Measurements from ENCODE around the gene MED12L. TPM values are rescaled to one million over a fixed set of nuclear protein-coding genes. Genes with fewer than 3 reads are reported as not detected.

The MED12L gene
- total RNA-seq, 2 experiments from 2014 or later = 2.9 to 3.4 TPM

DNA sequence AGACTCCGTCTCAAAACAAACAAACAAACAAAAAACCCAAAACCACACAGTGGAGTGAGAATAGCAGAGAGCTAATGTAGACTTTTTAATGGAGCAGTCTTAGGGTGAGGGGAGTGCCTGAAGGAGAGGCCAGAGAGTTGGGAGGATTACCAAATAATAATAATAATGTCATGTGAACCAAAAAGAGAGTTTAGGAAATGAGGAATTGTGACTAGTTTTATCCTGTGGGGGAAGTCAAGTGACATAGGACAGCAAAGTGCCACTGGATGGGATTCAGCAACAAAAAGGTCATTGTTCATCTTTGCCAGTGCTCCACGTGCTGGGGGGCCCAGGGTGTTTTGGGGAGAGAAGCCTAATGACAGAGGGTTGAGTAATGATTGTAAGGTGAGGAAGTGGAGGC lies 218.3 kb downstream of the MED12L start:
- TF ChIP-seq, protein P1, sequence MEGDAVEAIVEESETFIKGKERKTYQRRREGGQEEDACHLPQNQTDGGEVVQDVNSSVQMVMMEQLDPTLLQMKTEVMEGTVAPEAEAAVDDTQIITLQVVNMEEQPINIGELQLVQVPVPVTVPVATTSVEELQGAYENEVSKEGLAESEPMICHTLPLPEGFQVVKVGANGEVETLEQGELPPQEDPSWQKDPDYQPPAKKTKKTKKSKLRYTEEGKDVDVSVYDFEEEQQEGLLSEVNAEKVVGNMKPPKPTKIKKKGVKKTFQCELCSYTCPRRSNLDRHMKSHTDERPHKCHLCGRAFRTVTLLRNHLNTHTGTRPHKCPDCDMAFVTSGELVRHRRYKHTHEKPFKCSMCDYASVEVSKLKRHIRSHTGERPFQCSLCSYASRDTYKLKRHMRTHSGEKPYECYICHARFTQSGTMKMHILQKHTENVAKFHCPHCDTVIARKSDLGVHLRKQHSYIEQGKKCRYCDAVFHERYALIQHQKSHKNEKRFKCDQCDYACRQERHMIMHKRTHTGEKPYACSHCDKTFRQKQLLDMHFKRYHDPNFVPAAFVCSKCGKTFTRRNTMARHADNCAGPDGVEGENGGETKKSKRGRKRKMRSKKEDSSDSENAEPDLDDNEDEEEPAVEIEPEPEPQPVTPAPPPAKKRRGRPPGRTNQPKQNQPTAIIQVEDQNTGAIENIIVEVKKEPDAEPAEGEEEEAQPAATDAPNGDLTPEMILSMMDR (IDR thresholded peaks at IDR 0.05) = no peak
- Mint-ChIP-seq H3K4me1 (ENCODE audit: low read depth) (peaks cover 62% of the 10 kb centered on the region), H3K27me3 (peaks cover 8% of the 10 kb centered on the region), H3K9me3 (no peaks in the 10 kb centered on the region), H3K36me3 (ENCODE audit: low read depth) (no peaks in the 10 kb centered on the region), H3K4me3 (no peak overlapping the region), H3K27ac (peak overlapping the region; percentile 35)
- intact Hi-C loops (cut with micrococcal nuclease) = no loop called here
- DNase-seq (no peak), ATAC-seq (no peak)
- ChIA-PET POLR2A (no interaction called here), CTCF (interaction anchor here (4.9 kb wide), 1 partner anchor 23 kb away, joined by 45 read pairs; no protein-coding TSS in a partner anchor)

DNA sequence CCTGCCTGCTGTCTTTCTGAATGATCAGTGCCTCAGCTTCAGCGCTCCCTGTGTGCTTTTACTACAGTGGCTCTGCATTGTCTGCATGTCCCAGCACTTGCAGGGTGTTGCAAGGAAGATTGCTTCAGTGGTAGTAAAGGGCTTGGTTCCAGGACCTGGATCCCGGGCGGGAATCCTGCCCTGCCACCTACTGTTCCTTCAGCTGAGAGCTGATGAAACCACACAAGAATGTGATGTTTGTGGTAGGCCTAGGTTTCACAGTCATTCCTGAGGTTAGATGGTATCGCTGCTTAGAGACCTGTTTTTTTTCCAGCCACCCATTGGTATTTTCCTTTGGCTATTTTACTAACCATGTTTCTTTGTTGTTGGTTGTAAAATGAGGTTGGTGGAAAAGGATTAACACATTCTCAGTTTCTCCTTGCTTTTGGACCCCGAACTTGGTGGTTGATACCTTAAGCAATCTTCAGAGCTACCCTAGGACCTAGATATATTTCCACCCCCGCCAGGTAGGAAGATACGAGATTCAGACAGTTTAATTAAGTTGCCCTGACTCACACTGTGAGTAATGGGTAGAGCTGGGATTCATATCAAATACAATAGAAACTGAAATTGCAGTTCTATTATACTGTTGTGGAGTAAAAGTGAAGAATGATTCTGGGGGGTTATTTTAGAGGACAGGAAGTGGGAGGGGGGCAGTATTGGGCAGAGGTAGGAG lies 219.8 kb downstream of the MED12L start:
- TF ChIP-seq, protein P1 (IDR thresholded peaks at IDR 0.05) = no peak
- peaks cover 62% of the 10 kb centered on the region for H3K4me1 Mint-ChIP-seq (ENCODE audit: low read depth)
- ATAC-seq (peak; percentile 86), DNase-seq (peak; percentile 46)
- H3K36me3 Mint-ChIP-seq (ENCODE audit: low read depth) = no peaks in the 10 kb centered on the region
- no peaks in the 10 kb centered on the region for H3K9me3 Mint-ChIP-seq
- H3K27ac Mint-ChIP-seq = peak overlapping the region; percentile 72
- ChIA-PET POLR2A (interaction anchor here (0.7 to 1.1 kb wide), 5 partner anchors 11 to 143 kb away, joined by 3 to 5 read pairs (median 3); partner anchors contain the start of gene GPR87), CTCF (interaction anchor here (0.6 to 4.9 kb wide), 14 partner anchors 10 to 162 kb away, joined by 3 to 45 read pairs (median 4); partner anchors contain the start of genes GPR171, GPR87 and P2RY14)
- H3K27me3 Mint-ChIP-seq = peaks cover 13% of the 10 kb centered on the region
- intact Hi-C loops (cut with micrococcal nuclease) = no loop called here
- no peak overlapping the region for H3K4me3 Mint-ChIP-seq

DNA sequence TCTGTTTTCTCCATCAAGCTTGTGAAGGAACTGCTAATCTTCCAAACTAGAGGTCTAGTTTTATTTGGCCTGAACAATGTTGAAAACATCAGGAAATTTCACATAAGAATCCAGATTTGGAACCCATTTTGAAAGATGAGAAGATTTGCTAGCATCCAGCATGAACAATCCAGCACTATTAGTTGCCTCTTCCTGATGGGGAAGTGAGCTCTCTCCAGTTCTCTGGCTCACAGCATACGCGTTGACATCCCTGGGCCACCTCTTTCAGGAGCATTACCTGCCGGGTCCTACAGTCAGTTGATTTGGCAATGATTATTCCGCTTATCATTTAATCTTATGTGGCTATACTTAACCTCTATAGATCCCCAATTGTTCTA lies 220.3 kb downstream of the MED12L start:
- Mint-ChIP-seq H3K27ac (peak overlapping the region; percentile 72), H3K4me3 (no peak overlapping the region), H3K36me3 (ENCODE audit: low read depth) (no peaks in the 10 kb centered on the region), H3K27me3 (peaks cover 10% of the 10 kb centered on the region), H3K9me3 (no peaks in the 10 kb centered on the region), H3K4me1 (ENCODE audit: low read depth) (peaks cover 59% of the 10 kb centered on the region)
- ATAC-seq = peak; percentile 5
- TF ChIP-seq, protein P1 (IDR thresholded peaks at IDR 0.05) = no peak
- no peak for DNase-seq
- POLR2A ChIA-PET = interaction anchor here (0.7 to 1.1 kb wide), 5 partner anchors 11 to 143 kb away, joined by 3 to 5 read pairs (median 3); partner anchors contain the start of gene GPR87
- intact Hi-C loops (cut with micrococcal nuclease) = no loop called here
- CTCF ChIA-PET = interaction anchor here (1.0 to 4.9 kb wide), 11 partner anchors 11 to 162 kb away, joined by 3 to 45 read pairs (median 4); partner anchors contain the start of genes GPR171, GPR87 and P2RY14

DNA sequence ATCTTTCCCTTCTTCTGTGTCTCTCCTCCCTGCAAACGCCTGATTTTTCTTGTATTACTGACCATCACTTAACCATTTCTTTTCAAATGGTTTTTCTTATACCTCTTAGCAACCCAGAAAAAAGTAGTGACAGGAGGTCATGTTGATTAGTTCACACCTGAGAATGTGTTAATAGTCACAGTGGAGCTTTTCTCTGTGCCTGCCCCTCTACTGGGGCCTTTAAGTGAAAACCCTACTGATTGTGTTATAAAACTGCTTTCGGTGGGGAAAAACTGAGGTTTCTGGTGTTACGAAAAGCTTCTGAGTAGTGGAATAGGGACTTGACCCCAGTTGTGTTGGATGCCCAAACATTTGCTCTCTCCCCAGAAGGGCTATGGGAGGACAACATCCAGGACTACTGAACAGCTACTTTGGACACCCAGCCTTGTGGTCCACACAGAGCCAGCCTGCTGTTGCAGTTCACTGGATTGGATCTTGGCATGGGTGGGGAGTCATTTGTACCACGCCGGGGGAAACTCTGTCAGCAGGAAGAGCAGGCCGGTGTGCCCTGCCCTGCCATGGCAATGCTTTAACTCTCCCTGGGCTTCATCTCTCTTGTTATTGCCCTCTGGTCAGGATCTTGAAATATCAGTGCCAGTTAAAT lies 220.8 kb downstream of the MED12L start:
- intact Hi-C loops (cut with micrococcal nuclease) = no loop called here
- peaks cover 58% of the 10 kb centered on the region for H3K4me1 Mint-ChIP-seq (ENCODE audit: low read depth)
- H3K27me3 Mint-ChIP-seq = peaks cover 9% of the 10 kb centered on the region
- POLR2A ChIA-PET = interaction anchor here (0.8 to 1.5 kb wide), 3 partner anchors 20 to 171 kb away, joined by 3 read pairs; no protein-coding TSS in a partner anchor
- TF ChIP-seq, protein P1 (IDR thresholded peaks at IDR 0.05) = no peak
- H3K27ac Mint-ChIP-seq = peak overlapping the region; percentile 72
- ATAC-seq = no peak
- CTCF ChIA-PET = interaction anchor here (0.8 to 4.9 kb wide), 11 partner anchors 10 to 221 kb away, joined by 3 to 45 read pairs (median 4); partner anchors contain the start of genes GPR87, MED12L and P2RY14
- no peaks in the 10 kb centered on the region for H3K9me3 Mint-ChIP-seq
- DNase-seq = no peak
- no peak overlapping the region for H3K4me3 Mint-ChIP-seq
- no peaks in the 10 kb centered on the region for H3K36me3 Mint-ChIP-seq (ENCODE audit: low read depth)
